AG09319 (cell line): ENCODE results near the gene KLRC2.
"Not testable (repeated sequence)": the region's sequence is repeated elsewhere in the genome, so short reads cannot be mapped to it uniquely, and the experiment has no call there.

Experiments used
- DNase-seq: peaks from one replicate; pipeline ENCODE4 v3.0.0-alpha.2; 2010; ENCODE audit warnings: low read depth; ENCODE audit errors: extremely low read depth
- CTCF ChIP-seq: IDR thresholded peaks from 2 replicates; pipeline ENCODE4 v1.5.1; 2011; ENCODE audit warnings: low read depth, mild to moderate bottlenecking, inconsistent platforms, low read length, moderate library complexity

The KLRC2 gene

GRCh38 chr12:10395390-10395998 lies 40.3 kb downstream of the KLRC2 start:
- no peak for TF ChIP-seq CTCF
- DNase-seq, result peak; percentile 56

GRCh38 chr12:10394531-10395152 lies 41.2 kb downstream of the KLRC2 start:
- not testable (repeated sequence) for DNase-seq

- no peak for TF ChIP-seq CTCF
These were observed 42.5 kb downstream of the KLRC2 start for GRCh38 chr12:10393291-10393690.

GRCh38 chr12:10392394-10392930 lies 43.3 kb downstream of the KLRC2 start:
- DNase-seq, result peak; percentile 72
- TF ChIP-seq CTCF, result no peak

More at GRCh38 chr12:10393291-10393690, 42.5 kb downstream of the KLRC2 start:
- no peak for DNase-seq

GRCh38 chr12:10390991-10391390 lies 44.8 kb downstream of the KLRC2 start:
- DNase-seq, result not testable (repeated sequence)

- TF ChIP-seq CTCF, result no peak
These were observed 45.9 kb downstream of the KLRC2 start, which contains the start of gene KLRK1 for GRCh38 chr12:10389904-10390303. Gene KLRK1, minus strand, starts transcription at chr12:10390041. Its CDS starts 1,231 bp downstream, at chr12:10388810.

GRCh38 chr12:10388624-10389413 lies 47.0 kb downstream of the KLRC2 start:
- TF ChIP-seq CTCF, result no peak
- DNase-seq, result no peak

More at GRCh38 chr12:10389904-10390303, 45.9 kb downstream of the KLRC2 start, which contains the start of gene KLRK1:
- no peak for DNase-seq

- DNase-seq, result not testable (repeated sequence)
These were observed 48.3 kb downstream of the KLRC2 start for GRCh38 chr12:10387498-10387897.
